ENCODE data around the gene TBCCD1. TPM values are rescaled to one million over a fixed set of nuclear protein-coding genes. Genes with fewer than 3 reads are reported as not detected.

TBCCD1 gene
- total and polyA plus RNA-seq, 11 donors, result 2.9 to 10.3 (median 7.6) TPM

DNA sequence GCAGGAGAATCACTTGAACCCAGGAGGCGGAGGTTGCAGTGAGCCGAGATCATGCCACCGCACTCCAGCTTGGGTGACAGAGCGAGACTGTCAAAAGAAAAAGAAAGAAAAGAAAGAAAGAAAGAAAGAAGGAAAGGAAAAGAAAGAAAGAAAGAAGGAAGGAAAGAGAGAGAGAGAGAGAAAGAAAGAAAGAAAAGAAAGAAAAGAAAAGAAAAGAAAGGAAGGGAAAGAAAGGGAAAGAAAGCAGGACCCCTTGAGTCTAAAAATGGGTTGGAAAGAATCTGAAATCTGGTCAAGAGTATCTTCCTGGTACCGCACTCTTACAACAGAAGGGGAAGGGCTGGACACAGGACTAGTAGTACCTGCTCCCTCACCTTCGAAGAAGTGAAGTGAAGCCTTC is 42.5 kb downstream of the TBCCD1 start:
- TF ChIP-seq, protein P1, sequence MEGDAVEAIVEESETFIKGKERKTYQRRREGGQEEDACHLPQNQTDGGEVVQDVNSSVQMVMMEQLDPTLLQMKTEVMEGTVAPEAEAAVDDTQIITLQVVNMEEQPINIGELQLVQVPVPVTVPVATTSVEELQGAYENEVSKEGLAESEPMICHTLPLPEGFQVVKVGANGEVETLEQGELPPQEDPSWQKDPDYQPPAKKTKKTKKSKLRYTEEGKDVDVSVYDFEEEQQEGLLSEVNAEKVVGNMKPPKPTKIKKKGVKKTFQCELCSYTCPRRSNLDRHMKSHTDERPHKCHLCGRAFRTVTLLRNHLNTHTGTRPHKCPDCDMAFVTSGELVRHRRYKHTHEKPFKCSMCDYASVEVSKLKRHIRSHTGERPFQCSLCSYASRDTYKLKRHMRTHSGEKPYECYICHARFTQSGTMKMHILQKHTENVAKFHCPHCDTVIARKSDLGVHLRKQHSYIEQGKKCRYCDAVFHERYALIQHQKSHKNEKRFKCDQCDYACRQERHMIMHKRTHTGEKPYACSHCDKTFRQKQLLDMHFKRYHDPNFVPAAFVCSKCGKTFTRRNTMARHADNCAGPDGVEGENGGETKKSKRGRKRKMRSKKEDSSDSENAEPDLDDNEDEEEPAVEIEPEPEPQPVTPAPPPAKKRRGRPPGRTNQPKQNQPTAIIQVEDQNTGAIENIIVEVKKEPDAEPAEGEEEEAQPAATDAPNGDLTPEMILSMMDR (IDR thresholded peaks at IDR 0.05), result no peak
- Histone ChIP-seq H3K9me3 (no peaks in the 10 kb centered on the region), H3K27me3 (peaks cover 0 to 5% (median 0%) of the 10 kb centered on the region in 9 donors), H3K4me3 (no peak overlapping the region), H3K36me3 (no peaks in the 10 kb centered on the region), H3K4me1 (no peaks in the 10 kb centered on the region), H3K27ac (no peak overlapping the region)
- intact Hi-C loops (cut with DNase I), result no loop called here
- no peak for ATAC-seq
- no peak for DNase-seq
- 91 to 95% (median 93%) methylated on average over 6 of the region's 6 CpGs for WGBS, 4 donors

DNA sequence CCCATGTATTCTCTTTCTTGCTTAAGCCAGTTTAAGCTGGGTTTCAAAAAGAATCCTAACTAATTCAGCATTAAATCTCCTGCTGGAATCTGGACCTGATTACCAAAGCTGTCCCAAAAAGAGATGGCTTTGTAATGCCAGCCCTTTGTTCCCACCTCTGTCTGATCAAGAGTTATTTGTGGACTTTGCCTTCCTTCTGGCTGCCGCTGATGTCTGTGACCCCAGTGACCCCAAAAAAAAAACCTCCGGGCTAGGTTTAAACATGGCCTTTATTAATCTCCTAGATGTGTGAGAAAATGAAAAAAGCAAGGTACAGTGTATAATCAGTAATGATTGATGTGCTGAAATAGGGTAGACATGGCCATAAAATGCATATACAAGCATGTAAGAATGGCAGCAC is 43.7 kb downstream of the TBCCD1 start:
- H3K27me3 ChIP-seq, result peaks cover 0 to 5% (median 0%) of the 10 kb centered on the region in 9 donors
- no peaks in the 10 kb centered on the region for H3K36me3 ChIP-seq
- no peaks in the 10 kb centered on the region for H3K4me1 ChIP-seq
- 33 to 54% (median 42%) methylated on average over 2 of the region's 2 CpGs for WGBS, 4 donors
- intact Hi-C loops (cut with DNase I), result no loop called here
- ATAC-seq (no peak), DNase-seq (no peak)
- H3K27ac ChIP-seq, result no peak overlapping the region
- no peaks in the 10 kb centered on the region for H3K9me3 ChIP-seq
- no peak for TF ChIP-seq POLR2A (IDR thresholded peaks at IDR 0.05)
- TF ChIP-seq, protein P1 (IDR thresholded peaks at IDR 0.05), result no peak
- H3K4me3 ChIP-seq, result no peak overlapping the region

DNA sequence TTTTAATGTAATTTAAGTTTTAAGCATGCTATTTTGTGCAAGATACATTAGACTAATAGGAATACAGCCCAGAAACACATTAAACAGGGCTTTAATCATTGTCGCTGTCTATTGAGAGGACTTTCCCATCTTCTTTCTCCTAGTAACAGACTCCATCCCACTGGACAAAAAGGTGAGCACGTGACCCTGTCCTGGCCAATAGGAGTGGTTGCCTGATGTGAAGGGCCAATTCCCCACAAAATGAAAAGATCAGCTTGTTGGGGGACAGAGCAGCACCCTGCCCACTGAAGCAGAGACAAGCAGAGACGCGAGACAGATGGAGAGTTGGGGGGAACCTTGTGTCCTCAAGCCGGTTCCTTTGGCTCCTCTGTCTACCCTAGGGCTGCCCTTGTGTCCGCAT is 44.1 kb downstream of the TBCCD1 start:
- 91 to 97% (median 95%) methylated on average over 6 of the region's 6 CpGs for WGBS, 4 donors
- intact Hi-C loops (cut with DNase I), result no loop called here

DNA sequence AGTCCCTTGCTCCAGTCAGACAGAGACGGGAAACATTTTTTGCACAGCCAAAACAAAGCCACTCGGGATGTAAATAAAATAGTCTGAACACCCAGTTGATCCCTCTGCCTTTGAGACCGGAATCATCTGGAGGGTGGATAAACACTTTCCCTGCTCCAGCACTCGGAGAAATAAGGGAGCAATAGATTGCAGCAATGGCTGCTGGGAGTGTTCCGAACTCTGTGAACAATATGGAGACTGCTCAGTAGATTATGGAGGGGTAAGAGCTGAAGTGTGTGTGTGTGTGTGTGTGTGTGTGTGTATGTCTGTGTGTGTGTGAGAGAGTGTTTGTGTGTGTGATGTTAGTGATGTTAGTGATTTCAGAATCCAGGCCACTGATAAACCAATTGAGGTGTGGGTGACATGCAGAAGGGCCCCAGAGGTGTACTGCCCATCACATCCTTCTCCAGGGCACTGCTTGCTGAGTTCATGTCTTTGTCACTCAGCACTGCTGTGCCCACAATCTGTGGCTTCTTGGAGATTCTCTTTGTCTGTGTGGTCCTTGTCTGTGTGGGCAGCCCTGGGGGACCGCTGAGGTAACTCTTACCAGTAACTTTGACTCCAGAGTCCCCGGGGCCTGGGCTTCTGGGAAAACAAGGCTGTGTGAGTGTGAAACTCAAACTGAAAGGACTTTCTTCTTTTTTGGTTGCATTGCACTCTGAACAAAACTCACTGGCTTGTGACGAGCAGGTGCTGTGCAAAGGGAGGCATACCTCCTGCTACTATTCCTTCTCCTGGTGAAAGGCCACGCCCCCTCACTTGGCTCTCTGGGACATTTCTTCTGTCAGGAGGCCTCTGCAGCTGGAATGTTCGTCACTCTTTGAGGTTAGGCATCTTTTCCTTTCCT is 45.9 kb downstream of the TBCCD1 start:
- Histone ChIP-seq H3K27ac (no peak overlapping the region), H3K4me3 (peak overlapping the region in 1 of 12 donors; percentile 18), H3K4me1 (no peaks in the 10 kb centered on the region), H3K9me3 (no peaks in the 10 kb centered on the region), H3K36me3 (no peaks in the 10 kb centered on the region), H3K27me3 (peaks cover 0 to 7% (median 0%) of the 10 kb centered on the region in 9 donors)
- 73 to 81% (median 75%) methylated on average over 10 of the region's 10 CpGs for WGBS, 4 donors
- DNase-seq (no peak), ATAC-seq (no peak)
- no peak for TF ChIP-seq POLR2A (IDR thresholded peaks at IDR 0.05)
- TF ChIP-seq, protein P1 (IDR thresholded peaks at IDR 0.05), result no peak
- intact Hi-C loops (cut with DNase I), result no loop called here

More for the DNA sequence above, 44.1 kb downstream of the TBCCD1 start:
- Histone ChIP-seq H3K9me3 (no peaks in the 10 kb centered on the region), H3K4me3 (no peak overlapping the region), H3K27me3 (peaks cover 0 to 5% (median 0%) of the 10 kb centered on the region in 9 donors), H3K36me3 (no peaks in the 10 kb centered on the region), H3K4me1 (no peaks in the 10 kb centered on the region), H3K27ac (no peak overlapping the region)
- ATAC-seq, result no peak
- TF ChIP-seq, protein P1 (IDR thresholded peaks at IDR 0.05), result no peak
- no peak for TF ChIP-seq POLR2A (IDR thresholded peaks at IDR 0.05)
- DNase-seq, result no peak

Data from heart left ventricle (tissue), 16 donors.